H1 (cell line): ENCODE data around the gene AGFG2. TPM values are rescaled to one million over a fixed set of nuclear protein-coding genes. Genes with fewer than 3 reads are reported as not detected.

Source experiments
- CTCF ChIA-PET: fragments of 300-600 bp; sonication (Branson Sonifier 250); formaldehyde crosslinking; loops from one replicate; lab custom pipeline; 2021; ENCODE audit not compliant: partially characterized antibody; lab: Charles Lee
- POLR2A ChIA-PET: fragments of 300-600 bp; sonication (Branson Sonifier 250); formaldehyde crosslinking; loops from one replicate; lab custom pipeline; 2021; ENCODE audit warnings: inconsistent platforms; ENCODE audit not compliant: partially characterized antibody; lab: Charles Lee
- DNase-seq, 2 experiments: peaks; one replicate each; pipeline versions ENCODE4 v3.0.0 to v3.0.0-alpha.2; 2010 to 2022; ENCODE audit warnings: low spot score in 2 of 2, low read depth in 1 of 2, mixed read lengths in 1 of 2
- FAIRE-seq: peaks from 2 replicates; lab custom pipeline; 2011; peaks lifted over from hg19 to GRCh38; lab: Jason Lieb, UNC
- H2AFZ ChIP-seq: 2 replicates; pipeline ENCODE4 v1.8.1; 2012; ENCODE audit warnings: low read length, inconsistent platforms
- H2AK5ac ChIP-seq: 2 replicates; pipeline ENCODE4 v1.6.1; 2013; ENCODE audit warnings: low read depth, low read length
- H2BK120ac ChIP-seq: replicated peaks from 2 replicates; pipeline ENCODE3; 2013; ENCODE audit warnings: low read depth, low read length, inconsistent platforms
- H2BK12ac ChIP-seq: 2 replicates; pipeline ENCODE4 v1.6.1; 2013; ENCODE audit warnings: low read depth, low read length
- H2BK15ac ChIP-seq: 2 replicates; pipeline ENCODE4 v1.6.1; 2013; ENCODE audit warnings: low read length
- H2BK20ac ChIP-seq: 2 replicates; pipeline ENCODE4 v1.6.1; 2013; ENCODE audit warnings: low read length
- H2BK5ac ChIP-seq: 2 replicates; pipeline ENCODE4 v1.6.1; 2013; ENCODE audit warnings: low read depth, low read length
- H3K14ac ChIP-seq: 2 replicates; pipeline ENCODE4 v1.6.1; 2013; ENCODE audit warnings: inconsistent platforms; ENCODE audit not compliant: insufficient read length
- H3K18ac ChIP-seq: 2 replicates; pipeline ENCODE4 v1.6.1; 2013; ENCODE audit warnings: low read length; ENCODE audit errors: extremely low read depth
- H3K23ac ChIP-seq: 2 replicates; pipeline ENCODE4 v1.6.1; 2013; ENCODE audit warnings: inconsistent platforms; ENCODE audit not compliant: insufficient read length
- H3K23me2 ChIP-seq: 2 replicates; pipeline ENCODE4 v1.6.1; 2013; ENCODE audit warnings: low read depth, low read length
- H3K27ac ChIP-seq: 2 replicates; pipeline ENCODE4 v1.6.1; 2011; ENCODE audit warnings: low read depth, low read length, inconsistent platforms
- H3K27me3 ChIP-seq, 4 experiments: replicated peaks in 1 of 4; 1 replicate in 1 of 4; 2 replicates in 3 of 4; pipeline versions ENCODE4 v1.6.1 to v1.8.1; 2011 to 2013; ENCODE audit warnings: low read length in 3 of 4, mild to moderate bottlenecking in 3 of 4, inconsistent platforms in 2 of 4, mixed read lengths in 2 of 4, moderate library complexity in 1 of 4; ENCODE audit not compliant: control insufficient read depth in 3 of 4, insufficient read depth in 3 of 4; ENCODE audit errors: extremely low read depth in 1 of 4
- H3K36me3 ChIP-seq, 4 experiments: 2 replicates each; pipeline versions ENCODE4 v1.6.1 to v1.8.1; 2011 to 2013; ENCODE audit warnings: mild to moderate bottlenecking in 4 of 4, low read length in 3 of 4, moderate library complexity in 2 of 4, control low read depth in 1 of 4, inconsistent platforms in 1 of 4; ENCODE audit not compliant: insufficient read depth in 4 of 4, control insufficient read depth in 2 of 4
- H3K4ac ChIP-seq: replicated peaks from 2 replicates; pipeline ENCODE3; 2013; ENCODE audit warnings: low read length, low read depth, mixed read lengths, inconsistent platforms; ENCODE audit not compliant: insufficient read length
- H3K4me1 ChIP-seq, 4 experiments: replicated peaks in 1 of 4; 1 replicate in 1 of 4; 2 replicates in 3 of 4; pipeline versions ENCODE4 v1.6.1 to v1.8.1; 2011 to 2013; ENCODE audit warnings: low read length in 3 of 4, inconsistent platforms in 2 of 4, mixed read lengths in 1 of 4; ENCODE audit not compliant: insufficient read depth in 4 of 4, control insufficient read depth in 3 of 4
- H3K4me2 ChIP-seq, 2 experiments: 2 replicates each; pipeline versions ENCODE4 v1.6.1 to v1.8.1; 2011 to 2013; ENCODE audit warnings: low read depth in 2 of 2, low read length in 2 of 2, control low read depth in 1 of 2, inconsistent platforms in 1 of 2, mild to moderate bottlenecking in 1 of 2; ENCODE audit not compliant: insufficient read depth in 1 of 2
- H3K4me3 ChIP-seq, 4 experiments: fragments of 200-600, 300-600 bp in 1 of 4; sonication (generic), shearing (Covaris generic), sonication (Bioruptor Twin) in 1 of 4; 2 replicates each; pipeline versions ENCODE4 v1.5.1 to v1.8.1; 2011 to 2016; ENCODE audit warnings: low read length in 4 of 4, low read depth in 3 of 4, control low read depth in 2 of 4, inconsistent platforms in 2 of 4, mild to moderate bottlenecking in 2 of 4, mixed read lengths in 1 of 4, moderate library complexity in 1 of 4; ENCODE audit not compliant: insufficient read depth in 2 of 4; ENCODE audit errors: extremely low read depth in 1 of 4
- H3K56ac ChIP-seq: replicated peaks from 2 replicates; pipeline ENCODE3; 2013; ENCODE audit warnings: low read depth, mild to moderate bottlenecking, mixed read lengths, low read length, inconsistent platforms; ENCODE audit not compliant: insufficient read length
- H3K79me1 ChIP-seq: 2 replicates; pipeline ENCODE4 v1.6.1; 2013; ENCODE audit warnings: low read depth, low read length, control low read depth
- H3K79me2 ChIP-seq, 2 experiments: 2 replicates each; pipeline versions ENCODE4 v1.6.1 to v1.8.1; 2012 to 2013; ENCODE audit warnings: low read length in 2 of 2, mild to moderate bottlenecking in 2 of 2, inconsistent platforms in 1 of 2; ENCODE audit not compliant: insufficient read depth in 2 of 2, control insufficient read depth in 1 of 2
- H3K9ac ChIP-seq, 4 experiments: replicated peaks in 1 of 4; 1 replicate in 1 of 4; 2 replicates in 3 of 4; pipeline versions ENCODE4 v1.6.1 to v1.8.1; 2011 to 2013; ENCODE audit warnings: low read depth in 3 of 4, low read length in 3 of 4, control low read depth in 2 of 4, mild to moderate bottlenecking in 2 of 4, moderate library complexity in 2 of 4, inconsistent platforms in 1 of 4; ENCODE audit errors: extremely low read depth in 1 of 4
- H3K9me3 ChIP-seq, 2 experiments: 2 replicates each; pipeline versions ENCODE4 v1.6.1 to v1.8.1; 2012 to 2013; ENCODE audit warnings: mild to moderate bottlenecking in 2 of 2, moderate library complexity in 2 of 2, control low read depth in 1 of 2, inconsistent platforms in 1 of 2, low read depth in 1 of 2, low read length in 1 of 2, mixed read lengths in 1 of 2; ENCODE audit not compliant: insufficient read depth in 2 of 2
- H4K20me1 ChIP-seq, 2 experiments: replicated peaks in 1 of 2; 2 replicates each; pipeline versions ENCODE3 to v1.8.1; 2011 to 2013; ENCODE audit warnings: inconsistent platforms in 2 of 2, low read length in 2 of 2, mild to moderate bottlenecking in 1 of 2; ENCODE audit not compliant: insufficient read depth in 2 of 2, control insufficient read depth in 1 of 2
- H4K5ac ChIP-seq: 2 replicates; pipeline ENCODE4 v1.6.1; 2013; ENCODE audit warnings: low read length, low read depth, mixed read lengths, inconsistent platforms; ENCODE audit not compliant: insufficient read length
- H4K8ac ChIP-seq: 2 replicates; pipeline ENCODE4 v1.8.0; 2013; ENCODE audit warnings: mild to moderate bottlenecking, moderate library complexity, low read length, inconsistent platforms; ENCODE audit not compliant: insufficient read depth; ENCODE audit errors: extremely low read depth
- H4K91ac ChIP-seq: replicated peaks from 2 replicates; pipeline ENCODE3; 2013; ENCODE audit warnings: low read length, mixed read lengths, inconsistent platforms; ENCODE audit not compliant: insufficient read length
- ASH2L ChIP-seq: fragments of 200-600, 300-600 bp; sonication (generic); IDR thresholded peaks from one replicate; pipeline ENCODE4 v1.7.1; 2017; ENCODE audit warnings: low read length
- BRCA1 ChIP-seq: IDR thresholded peaks from 2 replicates; pipeline ENCODE4 v1.6.1; 2012; ENCODE audit warnings: low read depth, low read length, improper control_type of control experiment
- CBX5 ChIP-seq: fragments of 300-800, 300-1000 bp; sonication (generic); IDR thresholded peaks from 2 replicates; pipeline ENCODE4 v1.7.1; 2016; ENCODE audit warnings: antibody characterized with exemption, low read length, low read depth
- CTBP2 ChIP-seq: IDR thresholded peaks from 2 replicates; pipeline ENCODE4 v1.7.0; 2011; ENCODE audit warnings: borderline replicate concordance, mild to moderate bottlenecking, moderate library complexity, mixed read lengths, low read length; ENCODE audit not compliant: insufficient read depth, insufficient read length
- HDAC2 ChIP-seq, 2 experiments: fragments of 300-600 bp in 1 of 2; sonication (generic) in 1 of 2; IDR thresholded peaks; 2 replicates each; pipeline ENCODE4 v1.6.1; 2011 to 2012; ENCODE audit warnings: low read depth in 2 of 2, low read length in 2 of 2, mild to moderate bottlenecking in 2 of 2, moderate library complexity in 2 of 2, borderline replicate concordance in 1 of 2, inconsistent platforms in 1 of 2
- JUN ChIP-seq: IDR thresholded peaks from 2 replicates; pipeline ENCODE4 v1.6.1; 2011; ENCODE audit warnings: low read depth, mild to moderate bottlenecking, improper control_type of control experiment, low read length
- NRF1 ChIP-seq: IDR thresholded peaks from 2 replicates; pipeline ENCODE4 v1.6.1; 2011; ENCODE audit warnings: mild to moderate bottlenecking, low read depth, low read length, improper control_type of control experiment
- SIRT6 ChIP-seq: IDR thresholded peaks from one replicate; pipeline ENCODE4 v1.7.1; 2012; ENCODE audit warnings: low read length, inconsistent platforms
- SUZ12 ChIP-seq: fragments of 200-600 bp; sonication (generic); IDR thresholded peaks from 2 replicates; pipeline ENCODE4 v1.6.1; 2012; ENCODE audit warnings: mild to moderate bottlenecking, inconsistent platforms, low read length, moderate library complexity, mixed read lengths
- TAF7 ChIP-seq: optimal IDR thresholded peaks from 2 replicates; pipeline ENCODE3; 2011; ENCODE audit warnings: low read depth, mild to moderate bottlenecking, inconsistent platforms, low read length, moderate library complexity, borderline replicate concordance
- WGBS, 2 experiments: shearing (Covaris generic) in 1 of 2; methylation state at CpG; one replicate each; pipeline versions ENCODE4 v1.1.6 to v1.1.7; 2013 to 2015; ENCODE audit warnings: low lambda C conversion rate in 2 of 2, mixed read lengths in 2 of 2, inconsistent platforms in 1 of 2, low coverage in 1 of 2, missing lambda C conversion rate in 1 of 2; ENCODE audit not compliant: insufficient replicate concordance in 2 of 2, insufficient coverage in 1 of 2, insufficient read length in 1 of 2; ENCODE audit errors: extremely low coverage in 1 of 2, missing lambda C conversion rate in 1 of 2; 5-methylcytosine and 5-hydroxymethylcytosine counted together
- polyA plus RNA-seq, 7 experiments: library from polyadenylated mRNA; depleted of rRNA in 3 of 7; stranded (reverse) in 5 of 7; unstranded in 2 of 7; fragments of >200 nt in 5 of 7; fragments of 200-250 nt in 2 of 7; gene quantifications; 1 replicate in 5 of 7; 2 replicates in 1 of 7; 4 replicates in 1 of 7; pipeline versions ENCODE4 v1.2.1 to v1.2.3, GENCODE V29; 2011 to 2013; ENCODE audit warnings: missing spikeins in 2 of 7, mixed read lengths in 2 of 7
- total RNA-seq: library from RNA; stranded (reverse); fragmentation: NEBNext Ultra II Directional; extraction: Animal tissue kit (Norgen Biotek cat#: 25700); gene quantifications from 2 replicates; pipeline ENCODE4 v1.2.1, GENCODE V29; 2021
- TF ChIP-seq, protein P1 (sequence below): IDR thresholded peaks from 2 replicates; pipeline ENCODE4 v1.6.1; 2011; ENCODE audit warnings: low read length, improper control_type of control experiment

Gene AGFG2
- total and polyA plus RNA-seq, 2 of the 8 experiments (the other 6 are each of a cell fraction or from before 2014, with no cell fraction given) = 7.6 to 11.2 TPM

GRCh38 chr7:100510437-100511239 lies 28.4 kb upstream of the AGFG2 start:
- H2BK20ac ChIP-seq = no peak overlapping the region
- no peak overlapping the region for H4K91ac ChIP-seq
- no peak overlapping the region for H4K5ac ChIP-seq
- H3K4me2 ChIP-seq = no peak overlapping the region
- H3K27me3 ChIP-seq = no peaks in the 10 kb centered on the region; a peak in 1 of 7 replicates
- no peaks in the 10 kb centered on the region for H3K23me2 ChIP-seq
- DNase-seq (no peak), FAIRE-seq (no peak)
- H3K14ac ChIP-seq = no peak overlapping the region
- no peak overlapping the region for H3K9ac ChIP-seq
- no peak overlapping the region for H2BK12ac ChIP-seq
- no peak overlapping the region for H3K56ac ChIP-seq
- H3K79me1 ChIP-seq = no peaks in the 10 kb centered on the region
- H3K18ac ChIP-seq = no peak overlapping the region
- no peak overlapping the region for H4K8ac ChIP-seq
- H2BK120ac ChIP-seq = no peak overlapping the region
- no peak overlapping the region for H2AFZ ChIP-seq
- H2BK15ac ChIP-seq = no peak overlapping the region
- H3K36me3 ChIP-seq = no peaks in the 10 kb centered on the region
- H3K27ac ChIP-seq = no peak overlapping the region
- no peaks in the 10 kb centered on the region for H3K4me1 ChIP-seq
- no peaks in the 10 kb centered on the region for H4K20me1 ChIP-seq
- no peaks in the 10 kb centered on the region for H3K9me3 ChIP-seq
- no peak overlapping the region for H3K4me3 ChIP-seq
- no peak overlapping the region for H3K23ac ChIP-seq
- ChIA-PET CTCF (no interaction called here), POLR2A (interaction anchor here (0.7 kb wide), 1 partner anchor 98 kb away, joined by 3 read pairs; no protein-coding TSS in a partner anchor)
- no peak overlapping the region for H3K4ac ChIP-seq
- H2AK5ac ChIP-seq = no peak overlapping the region
- no peak overlapping the region for H2BK5ac ChIP-seq
- WGBS, 2 experiments = 94% methylated on average over 9 of the region's 9 CpGs; no CpG with 5 or more reads in 1 of the 2 experiments
- no peaks in the 10 kb centered on the region for H3K79me2 ChIP-seq
- TF ChIP-seq CBX5 (no peak), JUN (no peak), HDAC2 (IDR thresholded peaks at IDR 0.05; ENCODE audit: borderline replicate concordance in 1 of 2, low read depth in 2 of 2, low read length in 2 of 2) (no peak), CTBP2 (no peak), NRF1 (no peak), SUZ12 (no peak), TAF7 (no peak), BRCA1 (no peak), ASH2L (no peak), SIRT6 (no peak)
- TF ChIP-seq, protein P1, sequence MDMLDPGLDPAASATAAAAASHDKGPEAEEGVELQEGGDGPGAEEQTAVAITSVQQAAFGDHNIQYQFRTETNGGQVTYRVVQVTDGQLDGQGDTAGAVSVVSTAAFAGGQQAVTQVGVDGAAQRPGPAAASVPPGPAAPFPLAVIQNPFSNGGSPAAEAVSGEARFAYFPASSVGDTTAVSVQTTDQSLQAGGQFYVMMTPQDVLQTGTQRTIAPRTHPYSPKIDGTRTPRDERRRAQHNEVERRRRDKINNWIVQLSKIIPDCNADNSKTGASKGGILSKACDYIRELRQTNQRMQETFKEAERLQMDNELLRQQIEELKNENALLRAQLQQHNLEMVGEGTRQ = no peak
